Lower leg skin (tissue), 3 donors: ENCODE measurements around the gene MBL2.

Experiments
- CTCF ChIP-seq, 3 donors: fragments of 450-650 bp; IDR thresholded peaks; one replicate each; pipeline ENCODE4 v1.5.1; 2016; ENCODE audit warnings: antibody characterized with exemption in 3 of 3, mild to moderate bottlenecking in 3 of 3, moderate library complexity in 2 of 3
- POLR2A ChIP-seq, 2 donors: fragments of 450-650 bp; IDR thresholded peaks; one replicate each; pipeline ENCODE4 v1.6.1; 2016 to 2017; ENCODE audit warnings: antibody characterized with exemption in 2 of 2, mild to moderate bottlenecking in 1 of 2, moderate library complexity in 1 of 2

DNA sequence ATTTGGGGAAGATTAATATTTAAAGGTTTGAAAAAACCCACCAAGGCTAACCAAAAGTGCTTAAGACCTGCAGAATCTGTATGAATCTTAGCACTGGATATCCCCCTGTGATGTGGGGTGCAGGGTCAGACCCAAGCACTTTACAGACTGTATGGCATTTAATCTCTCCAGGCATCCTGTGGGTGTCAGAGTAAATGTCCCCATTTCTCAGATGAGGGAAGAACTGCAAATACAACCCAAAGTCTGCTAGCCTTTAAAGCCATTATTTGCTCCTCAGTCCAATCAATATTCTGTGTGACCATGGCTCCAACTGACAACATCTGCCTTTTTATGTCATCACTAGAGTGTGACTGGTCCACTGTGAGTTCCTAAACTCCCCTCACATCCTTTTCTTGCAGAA lies 10.0 kb upstream of the MBL2 start:
- TF ChIP-seq CTCF (IDR thresholded peaks at IDR 0.05) (no peak), POLR2A (IDR thresholded peaks at IDR 0.05) (no peak)
